DMS153 (cell line): Measurements from ENCODE around the gene ASIC3.
"Not testable (repeated sequence)": the region's sequence is repeated elsewhere in the genome, so short reads cannot be mapped to it uniquely, and the experiment has no call there.

Experiments used
- DNase-seq: peaks from one replicate; lab custom pipeline; 2025; lab: John Stamatoyannopoulos, UW

ASIC3 gene

GRCh38 chr7:151013733-151014497, 34.4 kb upstream of the ASIC3 start:
- DNase-seq, result peak; percentile 76

- no peak for DNase-seq
Measured at GRCh38 chr7:151014950-151015349, 33.4 kb upstream of the ASIC3 start.

- DNase-seq, result no peak
Measured at GRCh38 chr7:151015967-151016366, 32.4 kb upstream of the ASIC3 start.

GRCh38 chr7:151016505-151016904, 31.8 kb upstream of the ASIC3 start:
- no peak for DNase-seq

GRCh38 chr7:151016942-151017341, 31.4 kb upstream of the ASIC3 start:
- no peak for DNase-seq

- DNase-seq, result no peak
Measured at GRCh38 chr7:151017370-151017952, 30.9 kb upstream of the ASIC3 start.

GRCh38 chr7:151017953-151018420, 30.3 kb upstream of the ASIC3 start:
- peak; percentile 46 for DNase-seq

- DNase-seq, result peak; percentile 28
Measured at GRCh38 chr7:151018421-151019129, 29.8 kb upstream of the ASIC3 start.

GRCh38 chr7:151019130-151019447, 29.2 kb upstream of the ASIC3 start:
- no peak for DNase-seq

- DNase-seq, result no peak
Measured at GRCh38 chr7:151020231-151020630, 28.1 kb upstream of the ASIC3 start.

GRCh38 chr7:151023232-151023631, 25.1 kb upstream of the ASIC3 start:
- DNase-seq, result no peak

- no peak for DNase-seq
Measured at GRCh38 chr7:151024435-151025056, 23.8 kb upstream of the ASIC3 start, which contains the start of gene ATG9B. TSS of gene ATG9B (minus strand) at chr7:151024494. CDS start at chr7:151024423, 71 bp downstream.

- no peak for DNase-seq
Measured at GRCh38 chr7:151025924-151026671, 22.2 kb upstream of the ASIC3 start.

GRCh38 chr7:151026771-151027727, 21.3 kb upstream of the ASIC3 start:
- DNase-seq, result not testable (repeated sequence)

- DNase-seq, result not testable (repeated sequence)
Measured at GRCh38 chr7:151027728-151028130, 20.6 kb upstream of the ASIC3 start.

- peak; percentile 98 for DNase-seq
Measured at GRCh38 chr7:151028131-151028947, 20.0 kb upstream of the ASIC3 start, which contains the start of gene ABCB8. TSS of gene ABCB8 (plus strand) at chr7:151028450. CDS start at chr7:151028516, 66 bp downstream.

GRCh38 chr7:151028948-151029501, 19.3 kb upstream of the ASIC3 start:
- DNase-seq, result no peak

- DNase-seq, result no peak
Measured at GRCh38 chr7:151031011-151031410, 17.3 kb upstream of the ASIC3 start.
